Omental fat pad (tissue), 4 donors: ENCODE measurements around the gene RBBP7. TPM values are rescaled to one million over a fixed set of nuclear protein-coding genes. Genes with fewer than 3 reads are reported as not detected.

ENCODE experiments used
- ATAC-seq: fragments of 150-250 bp; one replicate; pipeline ENCODE4 v1.9.1; 2016; ENCODE audit warnings: mild to moderate bottlenecking, moderate library complexity; ENCODE audit not compliant: low FRiP score
- DNase-seq: peaks from one replicate; pipeline ENCODE4 v3.0.0-alpha.2; 2019; ENCODE audit warnings: low spot score
- total RNA-seq, 4 donors: library from RNA; depleted of rRNA; stranded (reverse); fragments of >200 nt; gene quantifications; one replicate each; pipeline ENCODE4 v1.1.0, GENCODE V29; 2016
- TF ChIP-seq, protein P1 (sequence below), 3 donors: fragments of 450-650 bp; IDR thresholded peaks; one replicate each; pipeline ENCODE4 v1.5.1; 2016 to 2017; ENCODE audit warnings: antibody characterized with exemption in 3 of 3, mild to moderate bottlenecking in 3 of 3, moderate library complexity in 2 of 3

Gene RBBP7
- total RNA-seq, 4 donors from 2014 or later, result 57.4 to 74.3 (median 70.9) TPM

DNA sequence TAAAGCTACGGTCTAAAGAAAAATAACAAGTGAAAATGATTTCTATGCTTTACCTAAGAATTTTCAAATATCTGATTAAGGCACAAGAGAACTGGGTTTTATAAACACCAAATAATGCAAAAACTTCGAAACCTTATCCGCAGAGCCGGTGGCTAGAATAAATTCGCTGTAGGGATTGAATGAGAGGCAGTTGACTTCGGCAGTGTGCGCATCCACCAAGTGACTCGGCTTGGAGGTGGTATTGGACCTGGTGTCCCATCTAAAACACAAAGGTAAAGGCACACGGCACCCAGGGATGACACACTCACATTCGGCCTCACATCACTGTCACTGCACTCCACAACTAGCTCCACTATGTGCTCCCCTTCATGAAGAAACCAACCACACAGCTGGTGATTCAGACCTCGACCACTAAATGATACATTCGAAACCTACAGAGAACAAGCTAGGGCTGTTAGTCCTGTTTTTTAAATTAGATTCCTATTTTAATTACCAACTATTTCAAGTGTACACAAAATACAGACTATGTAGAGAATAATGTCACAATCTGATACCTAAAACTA lies 17.5 kb downstream of the RBBP7 start:
- TF ChIP-seq, protein P1, sequence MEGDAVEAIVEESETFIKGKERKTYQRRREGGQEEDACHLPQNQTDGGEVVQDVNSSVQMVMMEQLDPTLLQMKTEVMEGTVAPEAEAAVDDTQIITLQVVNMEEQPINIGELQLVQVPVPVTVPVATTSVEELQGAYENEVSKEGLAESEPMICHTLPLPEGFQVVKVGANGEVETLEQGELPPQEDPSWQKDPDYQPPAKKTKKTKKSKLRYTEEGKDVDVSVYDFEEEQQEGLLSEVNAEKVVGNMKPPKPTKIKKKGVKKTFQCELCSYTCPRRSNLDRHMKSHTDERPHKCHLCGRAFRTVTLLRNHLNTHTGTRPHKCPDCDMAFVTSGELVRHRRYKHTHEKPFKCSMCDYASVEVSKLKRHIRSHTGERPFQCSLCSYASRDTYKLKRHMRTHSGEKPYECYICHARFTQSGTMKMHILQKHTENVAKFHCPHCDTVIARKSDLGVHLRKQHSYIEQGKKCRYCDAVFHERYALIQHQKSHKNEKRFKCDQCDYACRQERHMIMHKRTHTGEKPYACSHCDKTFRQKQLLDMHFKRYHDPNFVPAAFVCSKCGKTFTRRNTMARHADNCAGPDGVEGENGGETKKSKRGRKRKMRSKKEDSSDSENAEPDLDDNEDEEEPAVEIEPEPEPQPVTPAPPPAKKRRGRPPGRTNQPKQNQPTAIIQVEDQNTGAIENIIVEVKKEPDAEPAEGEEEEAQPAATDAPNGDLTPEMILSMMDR (IDR thresholded peaks at IDR 0.05), result no peak
- DNase-seq (no peak), ATAC-seq (no peak)

DNA sequence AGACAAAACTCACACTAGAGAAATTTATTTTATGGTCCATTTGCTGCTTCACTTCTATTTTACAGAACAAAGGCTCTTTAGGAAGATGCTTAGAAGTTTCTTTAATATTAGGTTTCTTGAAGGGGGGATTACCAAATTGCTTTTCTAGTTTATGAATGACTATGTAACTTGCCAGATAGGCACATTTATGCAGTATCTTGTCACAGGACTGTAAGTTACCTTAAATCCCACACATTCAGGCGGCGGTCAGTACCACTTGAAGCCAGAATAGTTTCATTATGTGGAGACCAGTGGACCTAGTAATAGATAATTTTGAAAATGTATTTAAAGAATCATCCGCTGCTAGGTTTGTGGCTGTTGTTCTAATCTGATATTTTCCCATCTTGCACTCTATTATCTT lies 18.3 kb downstream of the RBBP7 start:
- TF ChIP-seq, protein P1 (IDR thresholded peaks at IDR 0.05), result no peak
- DNase-seq (no peak), ATAC-seq (no peak)

DNA sequence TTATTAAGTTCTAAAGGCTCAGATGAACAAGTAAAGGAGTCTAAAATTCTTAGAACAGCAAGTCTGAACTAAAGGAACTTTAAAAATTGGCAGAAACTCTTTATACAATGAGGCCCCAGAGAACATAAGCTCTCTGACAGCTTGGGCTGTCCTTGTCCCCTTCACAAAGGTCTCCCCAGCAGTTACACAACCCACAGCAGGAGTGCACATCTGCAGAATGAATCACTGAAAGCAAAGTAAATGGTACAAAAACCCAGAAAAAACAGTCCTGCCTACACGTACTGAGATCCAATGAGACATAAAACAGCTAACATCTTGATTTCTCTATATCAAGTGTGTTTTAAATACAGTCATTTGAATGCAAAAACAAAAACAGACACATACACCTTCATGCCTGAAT lies 18.7 kb downstream of the RBBP7 start:
- ATAC-seq (no peak), DNase-seq (no peak)
- TF ChIP-seq, protein P1 (IDR thresholded peaks at IDR 0.05), result no peak

DNA sequence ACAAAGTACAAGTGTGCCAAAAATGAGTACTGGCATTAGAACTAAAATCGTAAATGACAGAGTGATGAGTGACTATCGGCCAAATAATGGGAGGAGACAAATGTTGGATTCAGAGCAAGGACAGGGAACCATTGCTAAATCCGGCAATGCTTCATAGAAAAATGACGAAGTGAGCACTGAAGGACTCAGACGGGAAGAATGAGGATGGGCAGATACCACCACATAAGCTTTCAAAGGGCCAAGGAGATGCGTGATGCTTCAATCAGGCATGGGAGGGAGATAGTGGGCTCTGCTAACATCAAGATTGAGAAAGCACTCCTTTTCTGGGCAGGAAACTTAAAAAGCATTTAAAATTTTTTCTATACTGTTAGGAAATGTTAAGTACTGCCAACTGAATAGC lies 21.6 kb downstream of the RBBP7 start:
- ATAC-seq (no peak), DNase-seq (no peak)
- TF ChIP-seq, protein P1 (IDR thresholded peaks at IDR 0.05), result no peak

DNA sequence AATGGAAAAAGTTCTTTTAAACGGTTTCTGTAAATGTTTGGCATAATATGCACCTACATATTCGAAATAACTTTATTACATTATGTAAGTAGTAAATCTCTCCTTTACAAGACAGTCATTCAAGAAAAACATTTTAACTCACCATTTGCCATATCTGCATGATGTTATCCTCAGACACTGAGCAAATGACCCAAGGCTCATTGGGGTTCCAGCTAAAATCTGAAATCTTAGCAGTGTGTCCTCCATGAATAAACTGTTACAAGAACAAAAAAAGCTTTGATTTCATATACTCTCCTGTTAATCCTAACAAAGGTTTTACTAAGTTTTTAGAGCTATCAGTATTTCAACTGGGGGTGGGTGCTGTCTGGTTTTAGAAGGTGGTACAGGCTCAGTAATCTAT lies 24.5 kb downstream of the RBBP7 start:
- TF ChIP-seq, protein P1 (IDR thresholded peaks at IDR 0.05), result no peak
- DNase-seq (no peak), ATAC-seq (no peak)

DNA sequence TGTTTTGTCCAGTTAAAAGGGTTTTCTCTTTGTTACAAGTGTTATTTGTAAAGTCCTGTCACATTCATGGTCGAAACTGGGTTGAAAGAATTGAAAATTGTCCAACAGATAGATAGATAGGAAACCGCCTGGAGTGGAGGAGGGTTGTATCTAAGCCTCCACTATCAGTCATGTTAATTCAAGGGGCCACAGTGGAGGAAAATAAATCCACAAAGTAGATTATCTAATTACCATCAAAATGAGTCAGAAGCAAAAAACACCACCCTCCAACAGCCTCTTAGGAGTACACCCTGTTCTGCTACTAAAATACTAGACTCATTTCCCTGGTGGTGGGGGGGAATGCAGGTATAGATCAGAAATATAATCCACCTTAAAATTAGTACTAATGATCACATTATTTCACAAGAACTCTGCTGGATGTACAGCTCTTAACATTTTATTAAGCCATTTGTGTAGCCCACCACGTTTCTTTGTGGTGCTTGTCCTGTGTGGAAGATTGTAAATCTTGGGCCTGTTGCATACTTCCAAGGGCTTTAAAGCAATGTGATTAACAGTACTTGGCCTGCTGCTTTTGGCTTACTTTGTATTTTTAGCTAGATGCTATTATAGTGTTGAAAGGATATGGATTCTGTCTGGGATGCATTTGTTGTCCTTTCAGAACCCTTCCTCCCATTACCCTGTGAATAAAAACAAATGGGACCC lies 26.8 kb downstream of the RBBP7 start:
- TF ChIP-seq, protein P1 (IDR thresholded peaks at IDR 0.05), result no peak
- no peak for ATAC-seq
- DNase-seq, result no peak

DNA sequence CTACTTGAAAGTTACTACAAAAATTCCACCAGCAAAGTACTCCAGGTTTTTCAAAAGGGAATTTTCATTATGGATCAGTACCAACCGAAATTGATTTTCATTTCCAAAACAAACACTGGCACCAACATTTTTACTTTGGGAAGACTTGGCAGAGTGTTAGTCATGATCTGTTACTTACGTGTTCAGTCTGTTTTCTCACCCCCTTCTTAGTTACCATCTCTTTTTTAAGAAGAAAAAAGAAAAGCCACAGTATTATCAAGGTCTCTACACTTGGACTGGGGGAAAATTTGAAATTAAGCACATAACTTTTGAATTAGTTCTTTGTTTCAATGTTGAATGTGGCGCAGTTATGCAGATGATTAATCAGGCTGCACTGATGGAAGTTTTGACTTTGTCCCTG lies 27.5 kb downstream of the RBBP7 start:
- no peak for ATAC-seq
- no peak for DNase-seq
- TF ChIP-seq, protein P1 (IDR thresholded peaks at IDR 0.05), result no peak
